Tibial nerve (tissue), 4 donors: ENCODE data around the gene CLK1. TPM values are rescaled to one million over a fixed set of nuclear protein-coding genes. Genes with fewer than 3 reads are reported as not detected.
A peak's percentile ranks its signal among the peaks of the same experiment; 100 is the strongest.

ENCODE experiments used
- DNase-seq, 2 donors: peaks; one replicate each; pipeline ENCODE4 v3.0.0-alpha.2; 2019; ENCODE audit warnings: low spot score in 2 of 2
- H3K27ac ChIP-seq, 4 donors: fragments of 200-600 bp; sonication (generic) in 3 of 4; one replicate each; pipeline ENCODE4 v1.5.1; 2017 to 2019; ENCODE audit warnings: mild to moderate bottlenecking in 1 of 4
- H3K27me3 ChIP-seq, 2 donors: fragments of 200-600 bp; sonication (generic) in 1 of 2; one replicate each; pipeline versions ENCODE4 v1.5.1 to v1.6.0; 2017 to 2019
- H3K36me3 ChIP-seq, 3 donors: fragments of 200-600 bp; sonication (generic); one replicate each; pipeline ENCODE4 v1.5.1; 2018 to 2019
- H3K4me1 ChIP-seq, 4 donors: fragments of 200-600 bp; sonication (generic) in 3 of 4; one replicate each; pipeline ENCODE4 v1.5.1; 2017 to 2019
- H3K4me3 ChIP-seq, 4 donors: fragments of 200-600 bp; sonication (generic) in 3 of 4; one replicate each; pipeline ENCODE4 v1.5.1; 2017 to 2019; ENCODE audit warnings: mild to moderate bottlenecking in 1 of 4, moderate library complexity in 1 of 4
- H3K9me3 ChIP-seq, 4 donors: fragments of 200-600 bp; sonication (generic) in 3 of 4; one replicate each; pipeline ENCODE4 v1.5.1; 2017 to 2019
- EP300 ChIP-seq, 2 donors: sonication (generic); formaldehyde crosslinking; IDR thresholded peaks; one replicate each; pipeline ENCODE4 v1.6.1; 2017; ENCODE audit warnings: antibody characterized with exemption in 2 of 2, mild to moderate bottlenecking in 1 of 2
- POLR2A ChIP-seq, 2 donors: fragments of 450-650 bp; IDR thresholded peaks; one replicate each; pipeline ENCODE4 v1.6.1; 2017; ENCODE audit warnings: antibody characterized with exemption in 2 of 2, mild to moderate bottlenecking in 2 of 2, moderate library complexity in 2 of 2
- WGBS, 2 donors: methylation state at CpG; one replicate each; pipeline ENCODE4 v1.1.5; 2018; 5-methylcytosine and 5-hydroxymethylcytosine counted together
- total RNA-seq, 4 donors: library from RNA; depleted of rRNA; stranded (reverse); fragments of >200 nt; gene quantifications; one replicate each; pipeline ENCODE4 v1.1.0, GENCODE V29; 2016
- TF ChIP-seq, protein P1 (sequence below), 5 experiments: fragments of 200-600 bp in 3 of 5; fragments of 450-650 bp in 2 of 5; sonication (generic) in 3 of 5; IDR thresholded peaks; one replicate each; pipeline ENCODE4 v1.5.1; 2016 to 2019; ENCODE audit warnings: antibody characterized with exemption in 5 of 5, mild to moderate bottlenecking in 3 of 5, moderate library complexity in 2 of 5

CLK1 gene
- total RNA-seq, 4 donors from 2014 or later, result 141 to 336 (median 261) TPM

DNA sequence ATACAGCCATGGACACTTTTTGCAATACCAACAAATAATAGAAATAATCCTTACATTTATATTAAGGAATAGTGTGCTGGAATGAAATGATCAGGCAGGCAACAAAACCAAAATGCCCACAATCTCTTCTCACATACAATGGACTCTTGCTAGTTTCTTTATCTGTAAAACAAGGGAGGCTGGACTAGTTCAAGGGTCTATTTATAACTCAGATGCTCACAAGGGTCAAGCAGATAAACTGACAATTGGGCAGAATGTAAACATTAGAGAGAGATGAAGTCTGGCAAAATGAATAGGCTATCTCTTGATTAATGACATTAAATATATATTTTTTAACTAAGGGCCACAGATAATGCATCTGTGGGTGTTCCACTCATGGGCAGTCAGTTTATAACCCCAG is 13.0 kb upstream of the CLK1 start:
- no peaks in the 10 kb centered on the region for H3K27me3 ChIP-seq
- no peak overlapping the region for H3K4me3 ChIP-seq
- H3K9me3 ChIP-seq, result no peaks in the 10 kb centered on the region
- no peak for TF ChIP-seq POLR2A (IDR thresholded peaks at IDR 0.05)
- no peak overlapping the region for H3K27ac ChIP-seq
- peaks cover 5 to 99% (median 6%) of the 10 kb centered on the region in 3 donors for H3K36me3 ChIP-seq
- DNase-seq, result no peak
- no peaks in the 10 kb centered on the region for H3K4me1 ChIP-seq

DNA sequence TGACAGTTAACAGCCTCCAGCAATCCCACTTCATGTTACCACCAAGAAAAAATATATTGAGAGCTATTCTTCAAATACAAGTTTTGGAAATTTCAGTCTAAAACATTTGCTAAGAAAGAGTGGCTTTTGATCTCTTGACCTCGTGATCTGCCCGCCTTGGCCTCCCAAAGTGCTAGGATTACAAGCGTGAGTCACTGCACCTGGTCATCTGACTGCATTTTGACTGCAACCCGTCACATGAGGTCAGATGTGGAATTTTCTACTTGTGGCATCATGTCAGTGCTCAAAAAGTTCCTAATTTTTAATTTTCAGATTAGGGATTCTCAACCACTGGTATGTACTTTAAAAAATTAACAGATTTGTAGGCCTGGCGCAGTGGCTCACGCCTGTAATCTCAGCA is 9.1 kb upstream of the CLK1 start:
- 97 to 98% methylated on average over 6 of the region's 6 CpGs for WGBS, 2 donors
- Histone ChIP-seq H3K4me3 (no peak overlapping the region), H3K27ac (no peak overlapping the region), H3K36me3 (peaks cover 0 to 90% (median 0%) of the 10 kb centered on the region in 3 donors), H3K4me1 (no peaks in the 10 kb centered on the region), H3K9me3 (no peaks in the 10 kb centered on the region), H3K27me3 (no peaks in the 10 kb centered on the region)
- DNase-seq, result no peak
- TF ChIP-seq, protein P1, sequence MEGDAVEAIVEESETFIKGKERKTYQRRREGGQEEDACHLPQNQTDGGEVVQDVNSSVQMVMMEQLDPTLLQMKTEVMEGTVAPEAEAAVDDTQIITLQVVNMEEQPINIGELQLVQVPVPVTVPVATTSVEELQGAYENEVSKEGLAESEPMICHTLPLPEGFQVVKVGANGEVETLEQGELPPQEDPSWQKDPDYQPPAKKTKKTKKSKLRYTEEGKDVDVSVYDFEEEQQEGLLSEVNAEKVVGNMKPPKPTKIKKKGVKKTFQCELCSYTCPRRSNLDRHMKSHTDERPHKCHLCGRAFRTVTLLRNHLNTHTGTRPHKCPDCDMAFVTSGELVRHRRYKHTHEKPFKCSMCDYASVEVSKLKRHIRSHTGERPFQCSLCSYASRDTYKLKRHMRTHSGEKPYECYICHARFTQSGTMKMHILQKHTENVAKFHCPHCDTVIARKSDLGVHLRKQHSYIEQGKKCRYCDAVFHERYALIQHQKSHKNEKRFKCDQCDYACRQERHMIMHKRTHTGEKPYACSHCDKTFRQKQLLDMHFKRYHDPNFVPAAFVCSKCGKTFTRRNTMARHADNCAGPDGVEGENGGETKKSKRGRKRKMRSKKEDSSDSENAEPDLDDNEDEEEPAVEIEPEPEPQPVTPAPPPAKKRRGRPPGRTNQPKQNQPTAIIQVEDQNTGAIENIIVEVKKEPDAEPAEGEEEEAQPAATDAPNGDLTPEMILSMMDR (IDR thresholded peaks at IDR 0.05), result no peak
- TF ChIP-seq EP300 (IDR thresholded peaks at IDR 0.05) (no peak), POLR2A (IDR thresholded peaks at IDR 0.05) (no peak)

DNA sequence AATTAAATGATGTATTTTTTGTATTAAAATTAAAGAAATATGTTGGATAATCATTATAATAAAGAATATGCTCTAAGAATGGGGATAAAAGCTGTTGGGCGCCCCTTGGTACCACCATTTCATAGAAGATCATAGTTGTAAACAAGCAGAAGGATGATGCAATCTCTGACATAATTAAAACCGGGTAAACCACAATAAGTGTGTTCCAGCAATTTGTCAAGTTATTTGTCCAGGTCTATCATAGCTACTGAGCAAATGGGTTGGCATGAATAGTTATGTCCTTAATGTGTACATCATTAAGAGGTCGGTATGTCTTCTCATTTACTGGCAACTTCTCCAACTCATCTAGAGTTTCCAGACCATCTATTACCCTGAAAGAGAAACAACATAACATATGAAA is 6.7 kb upstream of the CLK1 start:
- WGBS, 2 donors, result 82 to 87% methylated on average over 3 of the region's 3 CpGs
- no peaks in the 10 kb centered on the region for H3K27me3 ChIP-seq
- H3K27ac ChIP-seq, result no peak overlapping the region
- peaks cover 0 to 13% (median 0%) of the 10 kb centered on the region in 4 donors for H3K4me1 ChIP-seq
- TF ChIP-seq, protein P1 (IDR thresholded peaks at IDR 0.05), result no peak
- TF ChIP-seq EP300 (IDR thresholded peaks at IDR 0.05) (no peak), POLR2A (IDR thresholded peaks at IDR 0.05) (no peak)
- no peak for DNase-seq
- no peak overlapping the region for H3K4me3 ChIP-seq
- no peaks in the 10 kb centered on the region for H3K9me3 ChIP-seq
- peaks cover 0 to 65% (median 0%) of the 10 kb centered on the region in 3 donors for H3K36me3 ChIP-seq

- DNase-seq, result no peak
- Histone ChIP-seq H3K36me3 (peaks cover 0 to 44% (median 0%) of the 10 kb centered on the region in 3 donors), H3K9me3 (no peaks in the 10 kb centered on the region), H3K4me3 (no peak overlapping the region), H3K4me1 (peaks cover 0 to 20% (median 3%) of the 10 kb centered on the region in 4 donors), H3K27me3 (no peaks in the 10 kb centered on the region), H3K27ac (no peak overlapping the region)
- TF ChIP-seq POLR2A (IDR thresholded peaks at IDR 0.05), result no peak
- TF ChIP-seq, protein P1 (IDR thresholded peaks at IDR 0.05), result no peak
- no peak for TF ChIP-seq EP300 (IDR thresholded peaks at IDR 0.05)
- 91 to 97% methylated on average over 2 of the region's 2 CpGs for WGBS, 2 donors
These were observed 4.6 kb upstream of the CLK1 start for GRCh38 chr2:200869014-200869413.

- no peaks in the 10 kb centered on the region for H3K27me3 ChIP-seq
- peaks cover 0 to 51% (median 18%) of the 10 kb centered on the region in 4 donors for H3K4me1 ChIP-seq
- peak overlapping the region; percentile 84 to 98 (median 92) for H3K4me3 ChIP-seq
- no peak for TF ChIP-seq EP300 (IDR thresholded peaks at IDR 0.05)
- peak in 1 of 2 donors; percentile 8 for TF ChIP-seq POLR2A (IDR thresholded peaks at IDR 0.05)
- TF ChIP-seq, protein P1 (IDR thresholded peaks at IDR 0.05), result no peak
- DNase-seq, result no peak
- no peaks in the 10 kb centered on the region for H3K9me3 ChIP-seq
- 1% methylated on average over 19 of the region's 19 CpGs for WGBS, 2 donors
- peaks cover 0 to 9% (median 0%) of the 10 kb centered on the region in 3 donors for H3K36me3 ChIP-seq
- H3K27ac ChIP-seq, result peak overlapping the region; percentile 100
These were observed 679 bp downstream of the CLK1 start for GRCh38 chr2:200863782-200864175.
